ENCODE results near the gene ZFYVE28. TPM values are rescaled to one million over a fixed set of nuclear protein-coding genes. Genes with fewer than 3 reads are reported as not detected.

ZFYVE28 gene
- total and polyA plus RNA-seq, 7 donors, result 1.7 to 7.7 (median 3.4) TPM

- Histone ChIP-seq H3K4me1 (no peaks in the 10 kb centered on the region), H3K27ac (no peak overlapping the region), H3K9me3 (peaks cover 5% of the 10 kb centered on the region), H3K36me3 (ENCODE audit: insufficient read depth in 1 of 2, low read depth in 1 of 2) (no peaks in the 10 kb centered on the region), H3K27me3 (ENCODE audit: insufficient read depth in 3 of 3, low read length in 2 of 3) (no peaks in the 10 kb centered on the region), H3K4me3 (no peak overlapping the region)
- DNase-seq (no peak), ATAC-seq (no peak)
- 77 to 78% (median 77%) methylated on average over 20 to 22 of the region's 22 CpGs for WGBS, 3 donors
- TF ChIP-seq CTCF (IDR thresholded peaks at IDR 0.05), result no peak
- intact Hi-C loops (cut with DNase I), result no loop called here
Observed at GRCh38 chr4:2321279-2322196, 96.9 kb downstream of the ZFYVE28 start.

- ATAC-seq (no peak), DNase-seq (no peak)
- H3K4me1 ChIP-seq, result no peaks in the 10 kb centered on the region
- no peaks in the 10 kb centered on the region for H3K9me3 ChIP-seq
- no peak overlapping the region for H3K27ac ChIP-seq
- no peak for TF ChIP-seq CTCF (IDR thresholded peaks at IDR 0.05)
- H3K36me3 ChIP-seq (ENCODE audit: insufficient read depth in 1 of 2, low read depth in 1 of 2), result no peaks in the 10 kb centered on the region
- H3K4me3 ChIP-seq, result no peak overlapping the region
- intact Hi-C loops (cut with DNase I), result no loop called here
- H3K27me3 ChIP-seq (ENCODE audit: insufficient read depth in 3 of 3, low read length in 2 of 3), result no peaks in the 10 kb centered on the region
- 78 to 80% (median 79%) methylated on average over 11 of the region's 11 CpGs for WGBS, 3 donors
Observed at GRCh38 chr4:2320746-2321145, 97.7 kb downstream of the ZFYVE28 start.

GRCh38 chr4:2320152-2320551, 98.3 kb downstream of the ZFYVE28 start:
- Histone ChIP-seq H3K4me1 (no peaks in the 10 kb centered on the region), H3K27me3 (ENCODE audit: insufficient read depth in 3 of 3, low read length in 2 of 3) (no peaks in the 10 kb centered on the region), H3K36me3 (ENCODE audit: insufficient read depth in 1 of 2, low read depth in 1 of 2) (no peaks in the 10 kb centered on the region), H3K27ac (no peak overlapping the region), H3K9me3 (no peaks in the 10 kb centered on the region), H3K4me3 (no peak overlapping the region)
- DNase-seq (no peak), ATAC-seq (no peak)
- intact Hi-C loops (cut with DNase I), result no loop called here
- 88 to 95% (median 91%) methylated on average over 18 of the region's 18 CpGs for WGBS, 3 donors
- TF ChIP-seq CTCF (IDR thresholded peaks at IDR 0.05), result no peak

- intact Hi-C loops (cut with DNase I), result no loop called here
- DNase-seq (no peak), ATAC-seq (no peak)
- H3K9me3 ChIP-seq, result no peaks in the 10 kb centered on the region
- H3K4me1 ChIP-seq, result no peaks in the 10 kb centered on the region
- H3K27me3 ChIP-seq (ENCODE audit: insufficient read depth in 3 of 3, low read length in 2 of 3), result no peaks in the 10 kb centered on the region
- H3K36me3 ChIP-seq (ENCODE audit: insufficient read depth in 1 of 2, low read depth in 1 of 2), result no peaks in the 10 kb centered on the region
- no peak overlapping the region for H3K4me3 ChIP-seq
- TF ChIP-seq CTCF (IDR thresholded peaks at IDR 0.05), result no peak
- 92 to 94% (median 92%) methylated on average over 10 of the region's 10 CpGs for WGBS, 3 donors
- H3K27ac ChIP-seq, result no peak overlapping the region
Observed at GRCh38 chr4:2318885-2319284, 99.6 kb downstream of the ZFYVE28 start.

Data from psoas muscle (tissue), 8 donors.